ENCODE measurements around the gene TUBAL3. TPM values are rescaled to one million over a fixed set of nuclear protein-coding genes. Genes with fewer than 3 reads are reported as not detected.

TUBAL3 gene
- total RNA-seq, 1 experiment from 2014 or later = 0.98 TPM

- POLR2A ChIA-PET = no interaction called here
- Histone ChIP-seq H3K4me1 (ENCODE audit: control insufficient read depth in 1 of 2, insufficient read depth in 2 of 2, low read length in 2 of 2) (no peaks in the 10 kb centered on the region), H2AFZ (ENCODE audit: low read depth, low read length, poor library complexity, severe bottlenecking) (no peak overlapping the region), H4K20me1 (ENCODE audit: insufficient read depth) (no peaks in the 10 kb centered on the region), H3K27ac (ENCODE audit: low read depth, low read length) (no peak overlapping the region), H3K4me3 (replicated peaks in 1 of 2; ENCODE audit: low read depth in 1 of 2, low read length in 2 of 2) (no peak overlapping the region), H3K27me3 (ENCODE audit: insufficient read depth, low read length) (peaks cover 23% of the 10 kb centered on the region), H3K9ac (ENCODE audit: low read length) (no peak overlapping the region), H3K79me2 (ENCODE audit: insufficient read depth, low read length) (no peaks in the 10 kb centered on the region), H3K4me2 (ENCODE audit: low read length) (no peak overlapping the region), H3K36me3 (ENCODE audit: control insufficient read depth in 1 of 2, insufficient read depth in 2 of 2, low read length in 2 of 2) (no peaks in the 10 kb centered on the region), H3K9me3 (ENCODE audit: control insufficient read depth in 1 of 2, insufficient read depth in 1 of 2, low read depth in 1 of 2, low read length in 2 of 2) (peaks cover 0 to 8% of the 10 kb centered on the region in 2 experiments; a peak in 1 of 4 replicates), H3K9me2 (ENCODE audit: insufficient read depth) (no peaks in the 10 kb centered on the region)
- intact Hi-C loops (cut with micrococcal nuclease) = no loop called here
- ATAC-seq (no peak), DNase-seq (ENCODE audit: low read depth, low spot score) (no peak)
- RAD21 ChIA-PET (ENCODE audit: low non-redundant PET in 1 of 2, low total read pairs in 2 of 2, uncharacterized antibody in 2 of 2, unreplicated experiment in 2 of 2) = no interaction called here
- CTCF ChIA-PET = no interaction called here
- TF ChIP-seq, protein P1, sequence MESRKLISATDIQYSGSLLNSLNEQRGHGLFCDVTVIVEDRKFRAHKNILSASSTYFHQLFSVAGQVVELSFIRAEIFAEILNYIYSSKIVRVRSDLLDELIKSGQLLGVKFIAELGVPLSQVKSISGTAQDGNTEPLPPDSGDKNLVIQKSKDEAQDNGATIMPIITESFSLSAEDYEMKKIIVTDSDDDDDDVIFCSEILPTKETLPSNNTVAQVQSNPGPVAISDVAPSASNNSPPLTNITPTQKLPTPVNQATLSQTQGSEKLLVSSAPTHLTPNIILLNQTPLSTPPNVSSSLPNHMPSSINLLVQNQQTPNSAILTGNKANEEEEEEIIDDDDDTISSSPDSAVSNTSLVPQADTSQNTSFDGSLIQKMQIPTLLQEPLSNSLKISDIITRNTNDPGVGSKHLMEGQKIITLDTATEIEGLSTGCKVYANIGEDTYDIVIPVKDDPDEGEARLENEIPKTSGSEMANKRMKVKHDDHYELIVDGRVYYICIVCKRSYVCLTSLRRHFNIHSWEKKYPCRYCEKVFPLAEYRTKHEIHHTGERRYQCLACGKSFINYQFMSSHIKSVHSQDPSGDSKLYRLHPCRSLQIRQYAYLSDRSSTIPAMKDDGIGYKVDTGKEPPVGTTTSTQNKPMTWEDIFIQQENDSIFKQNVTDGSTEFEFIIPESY (IDR thresholded peaks at IDR 0.05; ENCODE audit: extremely low read depth, insufficient replicate concordance, low read length) = no peak
- no peak for TF ChIP-seq POLR2A (IDR thresholded peaks at IDR 0.05; ENCODE audit: borderline replicate concordance, extremely low read depth, insufficient read depth, insufficient read length)
- TF ChIP-seq SRF (IDR thresholded peaks at IDR 0.05; ENCODE audit: low read depth) = no peak
- TF ChIP-seq SP1 (IDR thresholded peaks at IDR 0.05; ENCODE audit: low read depth) = no peak
- TF ChIP-seq, protein P2, sequence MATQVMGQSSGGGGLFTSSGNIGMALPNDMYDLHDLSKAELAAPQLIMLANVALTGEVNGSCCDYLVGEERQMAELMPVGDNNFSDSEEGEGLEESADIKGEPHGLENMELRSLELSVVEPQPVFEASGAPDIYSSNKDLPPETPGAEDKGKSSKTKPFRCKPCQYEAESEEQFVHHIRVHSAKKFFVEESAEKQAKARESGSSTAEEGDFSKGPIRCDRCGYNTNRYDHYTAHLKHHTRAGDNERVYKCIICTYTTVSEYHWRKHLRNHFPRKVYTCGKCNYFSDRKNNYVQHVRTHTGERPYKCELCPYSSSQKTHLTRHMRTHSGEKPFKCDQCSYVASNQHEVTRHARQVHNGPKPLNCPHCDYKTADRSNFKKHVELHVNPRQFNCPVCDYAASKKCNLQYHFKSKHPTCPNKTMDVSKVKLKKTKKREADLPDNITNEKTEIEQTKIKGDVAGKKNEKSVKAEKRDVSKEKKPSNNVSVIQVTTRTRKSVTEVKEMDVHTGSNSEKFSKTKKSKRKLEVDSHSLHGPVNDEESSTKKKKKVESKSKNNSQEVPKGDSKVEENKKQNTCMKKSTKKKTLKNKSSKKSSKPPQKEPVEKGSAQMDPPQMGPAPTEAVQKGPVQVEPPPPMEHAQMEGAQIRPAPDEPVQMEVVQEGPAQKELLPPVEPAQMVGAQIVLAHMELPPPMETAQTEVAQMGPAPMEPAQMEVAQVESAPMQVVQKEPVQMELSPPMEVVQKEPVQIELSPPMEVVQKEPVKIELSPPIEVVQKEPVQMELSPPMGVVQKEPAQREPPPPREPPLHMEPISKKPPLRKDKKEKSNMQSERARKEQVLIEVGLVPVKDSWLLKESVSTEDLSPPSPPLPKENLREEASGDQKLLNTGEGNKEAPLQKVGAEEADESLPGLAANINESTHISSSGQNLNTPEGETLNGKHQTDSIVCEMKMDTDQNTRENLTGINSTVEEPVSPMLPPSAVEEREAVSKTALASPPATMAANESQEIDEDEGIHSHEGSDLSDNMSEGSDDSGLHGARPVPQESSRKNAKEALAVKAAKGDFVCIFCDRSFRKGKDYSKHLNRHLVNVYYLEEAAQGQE (IDR thresholded peaks at IDR 0.05; ENCODE audit: low read depth) = no peak
- no peak for TF ChIP-seq CTCF (IDR thresholded peaks at IDR 0.05 in 2 of 3, conservative IDR thresholded peaks at IDR 0.05 in 1 of 3; ENCODE audit: borderline replicate concordance in 1 of 3, insufficient read depth in 1 of 3, low read depth in 2 of 3, low read length in 2 of 3)
- no peak for TF ChIP-seq POLR2AphosphoS5 (IDR thresholded peaks at IDR 0.05; ENCODE audit: low read depth, low read length)
- no peak for TF ChIP-seq TCF7L2 (IDR thresholded peaks at IDR 0.05; ENCODE audit: borderline replicate concordance, extremely low read depth, insufficient read depth, insufficient read length)
- no peak for TF ChIP-seq ELF1 (IDR thresholded peaks at IDR 0.05; ENCODE audit: borderline replicate concordance, low read depth)
- no peak for TF ChIP-seq ZFX (IDR thresholded peaks at IDR 0.05)
- TF ChIP-seq JUND (IDR thresholded peaks at IDR 0.05) = no peak
- no peak for TF ChIP-seq SIN3A (IDR thresholded peaks at IDR 0.05; ENCODE audit: low read depth)
- no peak for TF ChIP-seq EGR1 (IDR thresholded peaks at IDR 0.05; ENCODE audit: low read depth)
- no peak for TF ChIP-seq ATF3 (IDR thresholded peaks at IDR 0.05)
- TF ChIP-seq CBX3 (IDR thresholded peaks at IDR 0.05; ENCODE audit: low read depth) = no peak
- no peak for TF ChIP-seq YY1 (IDR thresholded peaks at IDR 0.05; ENCODE audit: extremely low read depth, insufficient replicate concordance, low read depth, low read length)
- no peak for TF ChIP-seq EZH2 (IDR thresholded peaks at IDR 0.05)
- TF ChIP-seq CEBPB (IDR thresholded peaks at IDR 0.05; ENCODE audit: low read depth) = no peak
- no peak for TF ChIP-seq EZH2phosphoT487 (IDR thresholded peaks at IDR 0.05; ENCODE audit: borderline replicate concordance)
- BruUV-seq (replicated peaks) = no TSS peak
Measured at GRCh38 chr10:5370493-5371352, 33.9 kb downstream of the TUBAL3 start.

All from HCT116 (cell line).